Adipose tissue (tissue), 3 donors: ENCODE results near the gene TBC1D10A. TPM values are rescaled to one million over a fixed set of nuclear protein-coding genes. Genes with fewer than 3 reads are reported as not detected.

Experiments
- H3K27ac ChIP-seq: one replicate; pipeline ENCODE4 v1.5.1; 2013; ENCODE audit warnings: low read depth, low read length
- WGBS, 3 donors: extraction: QIAGEN DNeasy Blood & Tissue Kit; methylation state at CpG; one replicate each; pipeline ENCODE4 v1.1.7; 2013; 5-methylcytosine and 5-hydroxymethylcytosine counted together
- polyA plus RNA-seq, 3 donors: library from polyadenylated mRNA; stranded (reverse); fragments of 200-250 nt; gene quantifications; one replicate each; pipeline ENCODE4 v1.2.3, GENCODE V29; 2013
- donor health status: healthy with polysubstance abuse.
- donor health status: Bipolar disorder and iron deficiency.
- donor health status: healthy.

TBC1D10A gene
- polyA plus RNA-seq, 3 donors: 10.8 to 33.3 (median 17.8) TPM

DNA sequence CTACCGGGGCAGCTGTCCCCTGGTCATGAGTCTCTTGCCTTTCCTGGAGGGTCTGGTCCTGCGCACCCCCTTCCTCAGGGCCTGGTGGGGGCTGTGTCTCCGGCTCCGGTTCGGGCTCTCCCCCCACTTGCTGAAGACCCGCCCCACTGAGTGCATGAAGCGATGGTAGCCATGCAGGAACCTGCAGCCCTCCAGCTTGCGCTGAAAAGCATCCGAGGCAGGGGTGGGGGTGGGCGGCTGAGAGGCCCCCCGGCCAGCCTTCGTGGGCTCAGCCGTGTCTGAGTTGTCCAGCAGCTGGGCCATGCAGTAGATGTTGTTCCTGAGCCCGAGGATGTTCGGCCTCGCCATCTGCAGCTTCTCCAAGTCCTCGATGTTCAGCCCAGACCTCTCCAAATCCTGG lies 62.9 kb downstream of the TBC1D10A start:
- WGBS, 3 donors: 84 to 89% (median 85%) methylated on average over 16 to 17 of the region's 17 CpGs
- H3K27ac ChIP-seq: no peak overlapping the region

DNA sequence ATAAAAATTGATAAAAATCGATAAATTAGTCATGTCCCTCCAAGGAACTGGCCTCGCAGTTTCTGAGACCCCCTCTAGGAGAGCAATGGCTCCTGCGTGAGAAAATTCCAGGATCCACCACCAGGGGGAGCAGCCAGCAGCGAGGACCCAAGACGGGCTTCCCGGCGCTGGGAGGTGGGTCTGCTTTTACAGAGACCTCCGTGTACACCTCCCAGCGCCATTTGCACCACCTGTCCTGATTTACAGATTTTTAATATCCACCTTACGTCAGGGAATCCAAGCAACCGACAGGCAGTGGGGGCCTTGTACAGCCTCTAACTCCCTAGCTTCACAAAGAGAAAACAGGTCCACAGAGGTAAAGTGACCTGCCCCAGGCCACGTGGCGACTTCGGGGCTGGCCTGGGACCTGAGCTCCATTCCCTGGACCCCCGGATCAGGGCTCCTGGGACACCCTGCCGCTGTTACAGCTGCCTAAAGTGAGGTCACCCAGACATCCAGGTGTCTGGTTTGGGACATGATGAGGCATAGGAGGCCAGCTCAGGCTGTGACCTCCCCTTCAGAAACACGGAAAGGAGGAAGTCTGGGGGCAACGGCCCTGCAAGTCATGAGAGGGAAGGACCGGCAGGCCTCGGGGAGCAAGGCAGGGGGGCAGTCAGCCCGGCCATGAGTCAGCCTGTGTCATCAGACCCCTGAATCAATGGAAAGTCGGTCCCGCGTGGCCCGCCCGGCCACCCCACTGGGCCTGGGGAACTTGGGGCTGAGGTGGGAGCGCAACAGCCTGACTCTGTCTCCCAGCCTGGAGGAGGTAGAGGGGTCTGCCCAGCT lies 63.6 kb downstream of the TBC1D10A start:
- no peak overlapping the region for H3K27ac ChIP-seq
- 21 to 27% (median 23%) methylated on average over 27 of the region's 27 CpGs for WGBS, 3 donors

DNA sequence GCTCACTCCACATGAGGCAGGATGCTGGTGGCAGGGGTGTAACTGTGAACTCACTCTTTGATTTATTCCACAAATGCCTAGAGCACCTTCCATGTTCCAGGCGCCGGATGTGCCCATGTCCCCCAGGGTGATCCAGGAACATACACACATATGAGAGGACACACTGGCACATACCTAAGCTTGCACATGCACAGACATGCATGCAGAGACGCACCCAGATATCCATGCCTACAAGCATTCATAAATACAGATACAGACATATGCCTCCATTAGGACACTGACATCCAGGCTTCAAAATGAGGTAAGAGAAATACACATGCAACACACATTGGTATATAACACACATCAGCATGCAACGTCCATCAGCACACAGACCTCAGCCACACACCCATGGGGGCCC lies 64.6 kb downstream of the TBC1D10A start:
- WGBS, 3 donors: 86 to 88% (median 88%) methylated on average over 4 of the region's 4 CpGs
- no peak overlapping the region for H3K27ac ChIP-seq

DNA sequence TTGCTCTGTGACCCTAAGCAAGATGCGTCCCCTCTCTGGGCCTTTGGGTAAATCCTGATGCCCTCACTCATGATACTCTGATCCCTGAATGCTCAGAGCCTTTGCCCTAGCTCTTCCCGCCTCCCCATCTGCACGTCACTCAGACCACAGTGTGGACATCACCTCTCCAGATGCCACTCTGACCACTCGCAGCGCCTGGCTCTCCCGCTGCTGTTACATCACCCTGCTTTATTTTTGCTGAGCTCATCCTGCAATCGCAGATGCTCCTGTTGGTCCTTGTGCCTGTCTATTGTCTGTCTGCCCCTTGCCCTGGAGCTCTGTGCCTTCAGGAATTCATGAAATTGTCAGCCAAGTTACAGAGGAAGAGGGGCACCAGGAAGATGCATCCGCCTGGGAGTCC lies 65.6 kb downstream of the TBC1D10A start:
- WGBS, 3 donors: 60 to 83% (median 63%) methylated on average over 8 of the region's 8 CpGs
- H3K27ac ChIP-seq: no peak overlapping the region

DNA sequence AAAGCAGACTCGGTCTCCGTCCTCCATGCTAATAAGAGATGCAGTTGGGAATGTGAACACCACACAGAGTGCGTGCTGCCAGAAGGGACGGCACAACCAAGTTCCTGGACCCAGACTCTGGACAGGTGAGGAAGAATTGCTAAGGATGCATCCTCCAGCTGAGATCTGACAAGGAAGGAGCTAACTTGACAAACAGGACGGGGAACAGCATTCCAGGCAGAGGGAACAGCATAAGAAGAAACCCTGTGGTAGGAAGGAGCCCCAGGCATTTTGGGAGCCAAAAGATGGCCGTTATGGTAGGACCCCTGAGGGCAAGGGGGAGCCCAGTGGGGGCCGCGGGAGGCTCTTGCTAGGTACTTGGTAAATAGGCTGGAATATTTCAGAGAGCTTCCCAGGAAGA lies 66.1 kb downstream of the TBC1D10A start:
- no peak overlapping the region for H3K27ac ChIP-seq
- 86 to 90% (median 87%) methylated on average over 8 of the region's 8 CpGs for WGBS, 3 donors

DNA sequence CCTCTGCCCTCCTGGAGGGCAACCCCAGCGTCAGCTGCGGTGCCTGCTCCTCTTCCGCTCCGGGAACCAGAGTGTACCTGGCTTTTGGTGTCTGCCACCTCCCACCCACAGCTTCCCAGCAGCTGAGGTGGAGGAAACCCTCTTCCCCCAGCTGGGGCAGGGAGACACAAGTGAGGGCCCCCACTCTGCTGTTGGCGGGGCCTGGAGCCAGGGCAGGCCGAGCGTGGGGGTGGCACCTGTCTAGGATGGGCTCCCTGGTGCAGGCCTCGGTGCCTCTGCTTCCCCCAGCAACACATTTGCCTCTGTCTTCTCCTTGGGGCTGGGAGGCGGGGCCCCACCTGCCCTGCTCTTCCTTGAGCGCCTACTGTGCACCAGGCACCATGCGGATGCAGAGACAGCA lies 66.5 kb downstream of the TBC1D10A start:
- 82 to 93% (median 90%) methylated on average over 11 of the region's 11 CpGs for WGBS, 3 donors
- H3K27ac ChIP-seq: no peak overlapping the region

DNA sequence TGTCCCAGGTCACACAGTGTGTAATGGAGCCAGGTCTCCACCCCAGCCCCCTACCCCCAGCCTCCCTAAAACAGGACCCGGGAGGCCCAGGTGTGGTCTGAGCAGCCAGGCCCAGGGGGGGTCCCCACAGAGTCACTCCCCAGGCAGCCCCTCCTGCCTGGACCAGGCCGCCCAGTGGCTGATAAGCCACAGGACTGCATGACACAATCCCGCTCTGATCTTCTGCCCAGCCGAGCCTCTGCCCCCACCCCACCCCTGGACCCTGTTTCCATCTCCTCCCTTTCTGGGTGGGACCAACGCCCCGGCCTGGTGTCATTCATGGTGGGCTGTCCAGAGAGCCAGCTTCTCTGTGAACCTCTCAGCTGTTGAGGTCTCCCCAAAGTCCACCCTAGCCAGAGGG lies 72.4 kb downstream of the TBC1D10A start:
- 62 to 76% (median 63%) methylated on average over 5 to 6 of the region's 6 CpGs for WGBS, 3 donors
- H3K27ac ChIP-seq: no peak overlapping the region

DNA sequence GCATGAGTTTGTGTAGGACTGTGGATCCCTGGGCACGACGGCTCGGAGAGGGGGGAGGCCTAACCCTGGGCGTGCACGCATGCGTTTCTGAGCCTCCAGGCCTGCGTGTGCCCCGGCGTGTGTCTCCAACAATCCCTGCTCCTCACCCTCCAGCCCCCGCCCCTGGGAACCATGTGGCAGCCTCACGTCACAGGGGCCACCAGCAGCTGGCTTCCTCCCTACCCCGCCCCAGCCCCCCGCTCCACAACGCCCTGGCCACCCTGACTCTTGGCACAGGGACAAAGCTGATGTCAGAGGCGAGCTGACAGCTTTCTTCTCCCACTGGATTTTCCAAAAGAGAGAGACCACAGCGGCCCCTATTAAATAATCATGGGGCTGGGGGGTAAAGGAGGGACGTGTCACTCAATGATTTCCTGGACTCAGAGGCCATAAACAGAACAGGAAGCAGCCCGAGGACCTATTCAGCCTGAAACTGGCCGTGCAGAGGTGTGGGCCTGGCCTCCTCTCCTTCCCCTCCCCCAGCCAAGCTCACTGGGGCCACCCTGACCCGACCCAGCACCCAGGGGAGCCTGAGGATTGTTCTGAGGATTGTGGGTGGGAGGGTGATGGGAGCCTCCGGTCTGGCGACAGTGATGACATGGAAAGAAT lies 73.4 kb downstream of the TBC1D10A start:
- no peak overlapping the region for H3K27ac ChIP-seq
- WGBS, 3 donors: 27 to 53% (median 32%) methylated on average over 21 to 22 of the region's 22 CpGs

DNA sequence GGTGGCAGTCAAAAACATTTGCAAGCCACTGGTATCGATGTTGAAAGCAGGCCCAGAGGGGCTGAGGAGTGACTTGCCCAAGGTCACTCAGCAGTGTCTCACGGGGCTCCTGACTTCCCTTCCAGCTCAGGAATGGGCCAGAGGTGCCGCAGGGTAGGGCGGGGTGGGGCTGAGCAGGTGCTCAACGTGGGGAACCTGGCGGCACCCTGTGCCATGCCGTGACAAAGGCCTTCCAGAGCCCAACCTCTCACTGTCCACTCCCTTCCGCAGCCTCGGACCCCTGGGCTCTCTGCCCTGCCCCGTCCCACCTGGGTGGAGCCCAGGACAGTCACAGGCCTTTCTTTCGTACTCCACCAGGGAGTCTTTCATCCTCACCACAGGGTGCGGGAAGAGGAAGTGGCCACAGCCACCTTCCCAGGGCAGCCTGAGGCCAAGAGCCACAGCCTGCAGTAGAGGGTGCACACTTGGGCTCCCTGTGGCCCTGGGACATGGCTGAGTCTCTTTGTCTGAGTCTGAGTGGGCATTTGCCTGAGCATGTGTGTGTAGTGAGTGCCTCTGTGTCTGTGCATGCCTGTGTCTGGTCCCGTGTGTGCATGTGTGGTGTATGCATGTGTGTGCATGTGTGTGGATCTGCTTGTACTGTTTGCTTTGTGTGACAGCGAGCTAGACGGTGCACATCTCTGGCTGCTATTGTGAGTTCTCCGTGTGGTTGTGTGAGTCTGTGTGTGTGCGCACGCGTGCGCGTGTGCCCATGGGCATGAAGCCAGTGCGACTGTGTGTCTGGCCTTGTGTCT lies 74.1 kb downstream of the TBC1D10A start:
- no peak overlapping the region for H3K27ac ChIP-seq
- 65 to 80% (median 65%) methylated on average over 22 of the region's 22 CpGs for WGBS, 3 donors

DNA sequence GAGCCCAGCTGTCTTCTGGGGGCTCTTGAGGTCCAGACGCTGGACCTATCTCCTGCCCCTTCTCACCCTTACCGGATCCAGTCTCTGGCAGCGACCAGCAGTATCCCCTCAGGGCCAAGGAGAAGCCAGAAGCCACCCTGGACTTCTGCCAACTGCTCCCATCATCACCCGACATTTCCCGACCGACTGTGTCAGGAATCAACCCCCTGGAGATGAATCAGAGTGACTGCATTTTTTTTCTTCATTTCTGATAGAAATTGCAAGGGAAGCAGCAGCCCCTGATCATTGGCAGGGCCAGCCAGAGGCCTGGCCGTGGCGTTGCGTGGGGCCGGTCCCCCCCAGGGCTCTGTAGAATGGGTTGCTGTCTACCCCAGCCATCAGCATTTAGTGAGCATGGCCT lies 75.0 kb downstream of the TBC1D10A start:
- WGBS, 3 donors: 59 to 71% (median 60%) methylated on average over 10 of the region's 10 CpGs
- no peak overlapping the region for H3K27ac ChIP-seq

DNA sequence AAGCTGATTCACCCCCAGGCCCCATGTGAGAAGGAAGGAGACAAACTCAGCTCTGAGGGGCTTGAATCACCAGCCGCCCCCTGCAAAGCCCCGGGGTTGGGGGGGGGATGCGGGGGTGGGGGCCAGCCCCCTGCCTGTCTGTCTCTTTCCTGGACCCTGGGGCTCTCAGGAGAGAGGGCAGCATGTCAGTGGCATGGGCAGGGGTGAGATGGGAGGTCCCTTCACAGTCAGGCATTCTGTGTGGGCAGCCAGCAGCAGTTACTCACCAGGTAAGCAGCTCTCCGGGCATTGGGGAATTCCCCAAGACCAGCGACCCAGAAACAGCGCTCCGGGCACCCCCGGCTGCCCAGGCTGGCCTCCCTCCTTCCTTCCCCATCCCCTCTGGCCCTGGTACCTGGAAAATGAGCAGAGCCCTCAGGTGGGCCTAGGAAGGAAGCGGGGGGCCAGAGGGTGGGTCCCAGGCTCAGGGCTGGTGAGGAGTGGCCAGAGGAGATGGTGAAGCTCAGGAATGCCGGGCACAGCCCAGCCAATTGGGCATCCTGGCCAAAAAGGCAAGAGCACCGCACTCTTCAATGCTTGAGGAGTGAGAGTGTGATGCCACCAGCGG lies 76.0 kb downstream of the TBC1D10A start:
- H3K27ac ChIP-seq: no peak overlapping the region
- WGBS, 3 donors: 59 to 65% (median 62%) methylated on average over 12 of the region's 12 CpGs

DNA sequence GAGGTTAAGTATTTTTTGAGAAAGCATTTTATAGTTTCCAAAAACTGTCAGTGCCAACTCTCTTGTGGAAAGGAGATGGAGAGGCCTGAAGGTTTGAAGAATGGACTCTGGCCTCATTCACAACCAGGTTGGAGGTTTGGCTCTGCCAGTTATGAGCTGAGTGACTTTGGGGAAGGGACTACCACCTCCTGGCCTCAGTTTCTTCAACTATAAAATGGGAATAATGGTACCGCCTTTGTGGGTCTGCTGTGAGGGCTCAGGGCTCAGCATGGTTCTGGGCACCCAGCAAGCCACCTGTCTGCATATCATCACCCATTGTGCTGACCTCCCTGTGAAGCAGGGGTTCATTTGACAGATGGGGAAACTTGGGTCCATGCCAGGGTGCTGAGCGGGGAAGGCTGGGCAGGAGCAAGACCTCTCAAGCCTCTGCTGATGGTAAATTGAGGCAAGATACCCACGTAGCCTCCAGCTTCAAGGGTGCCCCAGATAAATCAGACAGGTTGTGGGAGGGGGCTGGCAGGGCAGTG lies 76.6 kb downstream of the TBC1D10A start:
- WGBS, 3 donors: 84 to 92% (median 92%) methylated on average over 3 of the region's 3 CpGs
- H3K27ac ChIP-seq: no peak overlapping the region

DNA sequence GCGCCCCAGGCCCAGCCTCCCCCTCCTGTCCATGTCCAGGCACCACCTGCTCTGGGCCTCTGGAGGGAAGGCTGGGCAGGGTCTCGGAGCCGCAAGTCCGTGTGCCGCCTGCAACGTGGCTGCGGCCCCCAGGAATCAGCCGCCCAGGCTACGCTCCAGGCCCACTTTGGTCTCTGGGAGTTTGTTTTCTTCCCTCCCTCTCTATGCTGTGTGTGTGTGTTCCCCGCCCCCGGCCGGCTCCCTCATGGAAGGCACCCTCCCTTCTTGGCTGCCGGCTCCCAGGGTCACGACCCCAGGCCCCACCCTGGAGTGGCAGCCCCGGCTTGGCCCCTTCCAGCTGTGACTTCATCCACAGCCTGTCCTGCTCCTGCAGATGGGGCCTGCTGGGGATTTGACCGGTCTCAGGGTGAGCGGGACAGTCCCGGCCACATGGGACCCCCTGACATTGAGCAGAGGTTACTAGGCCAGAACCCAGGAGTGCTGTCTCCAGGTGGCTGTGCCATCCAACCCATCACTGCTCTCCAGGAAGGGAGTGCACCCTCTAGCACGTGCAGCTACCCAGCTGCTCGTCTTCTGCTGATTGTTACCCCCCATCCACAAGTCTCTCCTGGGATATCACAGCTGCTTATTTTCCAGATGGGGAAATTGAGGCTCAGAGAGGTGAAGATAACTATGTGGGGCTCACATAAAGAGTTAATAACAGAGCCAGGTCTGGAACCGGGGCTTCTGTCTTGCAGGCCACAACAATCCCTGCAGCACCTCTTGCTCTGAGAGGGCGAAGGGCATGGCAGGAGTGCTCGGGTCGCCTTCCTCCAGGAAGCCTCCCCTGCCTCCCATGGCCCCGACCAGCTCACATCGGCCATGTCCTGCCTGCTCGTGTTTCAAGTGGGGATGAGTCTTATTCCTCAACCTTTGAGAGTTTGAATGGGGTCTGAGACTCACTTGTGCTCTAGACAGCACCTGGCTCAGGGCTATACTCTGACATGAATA lies 77.4 kb downstream of the TBC1D10A start:
- no peak overlapping the region for H3K27ac ChIP-seq
- WGBS, 3 donors: 62 to 71% (median 63%) methylated on average over 27 of the region's 27 CpGs

DNA sequence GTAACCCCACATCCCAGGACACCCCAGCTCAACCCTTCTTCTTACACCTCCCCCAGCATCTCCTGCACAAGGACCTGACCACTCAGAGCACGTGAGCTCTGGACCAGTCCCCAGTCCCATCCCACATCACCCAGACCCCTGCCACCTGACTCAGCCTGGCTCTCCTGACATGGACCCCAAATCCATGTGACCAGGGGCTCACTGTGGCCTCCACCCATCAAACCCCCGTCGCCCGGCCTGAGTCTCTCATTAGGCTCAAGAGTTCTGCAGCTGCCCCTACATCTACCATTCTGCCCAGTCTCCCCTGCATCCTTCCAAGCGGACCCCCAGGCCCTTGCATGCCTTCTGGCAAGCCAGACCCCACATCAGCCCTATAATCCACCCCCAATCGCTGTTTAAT lies 78.3 kb downstream of the TBC1D10A start:
- no peak overlapping the region for H3K27ac ChIP-seq

DNA sequence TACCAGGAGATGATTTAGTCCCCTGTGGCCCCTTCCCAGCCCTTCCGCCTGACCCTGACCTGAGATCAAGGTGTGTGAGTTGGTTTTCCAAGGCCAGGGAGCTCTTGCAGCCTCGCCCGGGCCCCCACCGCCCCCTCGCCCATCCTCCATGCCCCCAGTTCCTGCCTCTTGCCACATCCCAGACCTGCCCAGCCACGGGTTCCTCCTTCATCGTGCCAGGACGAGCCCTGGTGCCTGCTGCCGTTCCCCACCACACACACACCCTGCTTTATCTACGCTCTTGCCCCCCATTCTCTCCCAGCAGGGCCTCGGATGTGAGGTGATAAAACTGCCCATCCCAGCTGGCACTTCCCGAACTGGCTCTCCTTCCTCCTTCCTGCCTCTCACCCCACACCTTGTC lies 78.8 kb downstream of the TBC1D10A start:
- 37 to 63% (median 53%) methylated on average over 11 to 12 of the region's 12 CpGs for WGBS, 3 donors
- H3K27ac ChIP-seq: no peak overlapping the region

More for the DNA sequence above, 78.3 kb downstream of the TBC1D10A start:
- WGBS, 3 donors: 53 to 68% (median 60%) methylated on average over 6 of the region's 6 CpGs

DNA sequence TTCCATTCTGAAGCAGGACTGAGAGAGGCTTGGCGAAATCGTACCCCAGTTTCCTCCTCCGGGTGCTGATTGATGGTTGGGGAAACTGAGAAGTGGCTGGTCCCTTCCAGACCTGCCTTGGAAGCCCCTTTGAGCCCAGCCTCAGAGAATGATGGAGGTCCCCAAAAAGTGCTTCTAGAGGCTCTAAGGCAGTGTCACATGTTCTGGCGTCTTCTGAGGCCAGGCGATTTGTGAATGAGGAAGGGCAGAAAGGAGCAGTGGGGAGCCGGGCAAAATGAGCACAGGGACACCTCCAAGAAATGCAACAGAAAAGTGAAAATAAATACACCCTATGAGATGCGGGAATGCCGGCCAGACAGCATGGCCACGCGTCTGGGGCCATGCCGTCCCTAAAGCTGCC lies 79.2 kb downstream of the TBC1D10A start:
- no peak overlapping the region for H3K27ac ChIP-seq
- WGBS, 3 donors: 61 to 77% (median 75%) methylated on average over 11 of the region's 11 CpGs

DNA sequence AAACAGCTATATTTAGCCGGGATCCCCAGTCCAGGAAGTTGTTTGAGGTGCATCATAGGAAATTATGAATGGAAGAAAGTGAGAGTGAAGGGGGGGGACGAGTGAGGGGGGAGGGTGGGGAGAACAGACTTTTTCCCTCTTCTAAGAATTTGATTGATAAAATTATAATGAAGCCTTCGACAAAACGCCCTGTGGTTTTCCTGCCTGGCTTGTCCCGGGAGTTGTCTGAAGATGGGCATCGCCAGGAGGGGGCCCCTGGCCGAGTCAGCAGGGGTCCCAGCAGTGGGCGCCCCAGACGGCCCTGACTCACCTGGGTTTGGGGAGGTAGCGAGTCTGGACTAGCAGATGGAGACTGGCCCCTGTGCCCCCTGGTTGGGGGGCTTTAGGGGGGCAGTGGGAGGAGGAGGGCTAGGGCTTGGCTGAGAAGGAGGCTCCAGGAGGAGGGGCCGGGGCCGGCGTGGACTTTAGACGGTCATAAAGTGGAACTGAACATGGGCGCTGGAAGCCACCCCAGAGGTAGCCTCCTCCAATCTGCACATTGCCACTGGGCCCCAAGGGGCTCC lies 79.8 kb downstream of the TBC1D10A start:
- WGBS, 3 donors: 22 to 28% (median 25%) methylated on average over 15 of the region's 15 CpGs
- no peak overlapping the region for H3K27ac ChIP-seq
